LNCaP clone FGC (cell line): ENCODE results near the gene WDFY1.
"Not testable (repeated sequence)": the region's sequence is repeated elsewhere in the genome, so short reads cannot be mapped to it uniquely, and the experiment has no call there.

Experiments
- DNase-seq: peaks from one replicate; pipeline ENCODE4 v3.0.0-alpha.2; 2011; ENCODE audit warnings: low read depth
- H3K4me3 ChIP-seq: 2 replicates; pipeline ENCODE4 v1.5.1; 2011; ENCODE audit warnings: mild to moderate bottlenecking, low read depth, low read length, control low read depth
- TF ChIP-seq, protein P1 (sequence below): IDR thresholded peaks from 2 replicates; pipeline ENCODE4 v1.5.1; 2012; ENCODE audit warnings: mild to moderate bottlenecking; ENCODE audit not compliant: control insufficient read depth, insufficient read depth; ENCODE audit errors: extremely low read depth

The WDFY1 gene

DNA sequence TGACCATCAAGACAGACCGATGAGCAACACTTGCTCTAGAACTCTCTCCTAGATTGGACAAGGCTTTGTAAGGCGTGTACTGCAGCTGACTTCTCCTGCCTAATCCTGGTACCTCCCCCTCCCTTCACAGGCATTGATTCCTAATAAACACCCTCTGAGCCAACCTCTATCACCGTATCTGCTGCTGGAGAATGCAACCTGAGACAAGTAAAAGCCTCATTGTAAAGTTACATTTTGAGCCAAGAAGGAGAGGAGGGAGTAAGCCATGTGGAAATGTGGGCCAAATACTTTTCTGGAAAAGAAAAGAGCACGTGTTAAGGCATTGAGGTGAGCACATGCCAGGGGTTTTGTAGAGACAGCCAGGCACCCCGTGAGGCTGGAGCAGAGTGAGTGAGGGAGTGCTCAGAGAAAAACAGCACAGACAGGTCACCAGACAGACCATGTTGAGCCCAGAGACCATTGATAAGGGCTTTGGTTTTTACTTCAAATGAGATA is 2.6 kb upstream of the WDFY1 start:
- DNase-seq, result no peak
- TF ChIP-seq, protein P1, sequence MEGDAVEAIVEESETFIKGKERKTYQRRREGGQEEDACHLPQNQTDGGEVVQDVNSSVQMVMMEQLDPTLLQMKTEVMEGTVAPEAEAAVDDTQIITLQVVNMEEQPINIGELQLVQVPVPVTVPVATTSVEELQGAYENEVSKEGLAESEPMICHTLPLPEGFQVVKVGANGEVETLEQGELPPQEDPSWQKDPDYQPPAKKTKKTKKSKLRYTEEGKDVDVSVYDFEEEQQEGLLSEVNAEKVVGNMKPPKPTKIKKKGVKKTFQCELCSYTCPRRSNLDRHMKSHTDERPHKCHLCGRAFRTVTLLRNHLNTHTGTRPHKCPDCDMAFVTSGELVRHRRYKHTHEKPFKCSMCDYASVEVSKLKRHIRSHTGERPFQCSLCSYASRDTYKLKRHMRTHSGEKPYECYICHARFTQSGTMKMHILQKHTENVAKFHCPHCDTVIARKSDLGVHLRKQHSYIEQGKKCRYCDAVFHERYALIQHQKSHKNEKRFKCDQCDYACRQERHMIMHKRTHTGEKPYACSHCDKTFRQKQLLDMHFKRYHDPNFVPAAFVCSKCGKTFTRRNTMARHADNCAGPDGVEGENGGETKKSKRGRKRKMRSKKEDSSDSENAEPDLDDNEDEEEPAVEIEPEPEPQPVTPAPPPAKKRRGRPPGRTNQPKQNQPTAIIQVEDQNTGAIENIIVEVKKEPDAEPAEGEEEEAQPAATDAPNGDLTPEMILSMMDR, result no peak
- H3K4me3 ChIP-seq, result no peak overlapping the region

DNA sequence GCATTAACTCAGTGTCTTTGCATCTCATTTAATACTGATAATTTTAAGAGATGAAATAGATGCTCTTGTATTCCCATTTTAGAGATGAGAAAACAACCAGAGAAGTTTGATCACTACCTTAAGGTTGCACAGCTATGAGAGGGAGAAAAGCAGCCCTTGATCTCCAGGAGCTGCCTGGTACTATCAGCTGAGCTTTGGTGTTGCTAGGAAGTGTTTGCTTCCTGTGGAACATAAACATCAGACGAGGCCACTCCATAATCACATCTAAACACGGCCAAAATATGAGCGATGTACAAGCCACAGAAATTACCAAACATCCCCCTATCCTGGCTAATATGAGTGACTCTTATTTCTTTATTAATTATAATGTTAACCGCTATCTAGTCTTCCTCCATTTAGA is 620 bp upstream of the WDFY1 start:
- DNase-seq, result no peak
- TF ChIP-seq, protein P1, result no peak
- peak overlapping the region; percentile 76 for H3K4me3 ChIP-seq

DNA sequence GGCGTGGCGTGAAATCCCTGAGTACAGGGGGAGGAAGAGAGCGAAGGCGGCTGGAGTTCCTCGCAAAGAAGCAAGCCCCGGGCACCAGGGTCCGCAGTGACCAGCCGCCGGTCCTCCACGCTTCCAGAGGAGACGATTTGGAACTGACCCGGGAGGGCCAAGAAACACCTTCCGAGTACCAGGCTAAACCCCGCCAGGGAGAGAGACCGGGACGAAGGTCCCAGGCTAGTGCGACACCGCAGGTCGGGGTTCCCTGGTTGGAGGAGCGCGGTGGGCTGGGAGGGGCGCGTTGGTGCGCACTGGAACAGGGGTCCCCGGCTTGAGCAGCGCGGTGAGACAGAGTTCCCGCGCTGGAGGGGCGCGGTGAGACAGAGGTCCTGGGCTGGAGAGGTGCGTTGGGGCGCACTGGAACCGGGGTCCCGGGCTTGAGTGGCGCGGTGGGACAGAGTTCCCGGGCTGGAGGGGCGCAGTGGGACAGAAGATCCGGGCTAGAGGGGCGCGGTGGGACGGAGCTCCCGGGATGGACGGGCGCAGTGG is 901 bp downstream of the WDFY1 start:
- peak overlapping the region; percentile 76 for H3K4me3 ChIP-seq
- no peak for DNase-seq
- TF ChIP-seq, protein P1, result no peak

DNA sequence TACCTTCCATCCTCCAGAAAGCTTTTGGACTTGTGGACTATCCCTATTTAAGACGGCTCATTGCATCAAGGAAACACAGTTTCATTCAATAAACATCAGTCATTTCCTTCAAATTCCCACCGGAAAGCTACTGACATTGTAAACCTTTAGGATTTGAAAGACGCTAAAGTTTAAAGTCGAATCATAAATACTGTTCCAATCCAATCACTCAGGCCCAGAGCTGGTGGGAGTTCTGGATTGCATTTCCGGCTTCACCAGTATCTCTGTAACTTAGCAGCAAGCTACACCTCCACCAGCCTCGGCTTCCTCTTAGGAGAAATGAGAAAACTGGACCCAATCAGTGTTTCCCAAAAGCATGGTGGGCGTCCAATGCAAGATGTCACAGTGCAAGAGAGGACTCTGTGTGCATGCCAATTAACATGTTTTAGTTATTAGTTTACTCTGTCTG is 1.6 kb downstream of the WDFY1 start:
- H3K4me3 ChIP-seq, result peak overlapping the region; percentile 76
- no peak for DNase-seq
- TF ChIP-seq, protein P1, result no peak

DNA sequence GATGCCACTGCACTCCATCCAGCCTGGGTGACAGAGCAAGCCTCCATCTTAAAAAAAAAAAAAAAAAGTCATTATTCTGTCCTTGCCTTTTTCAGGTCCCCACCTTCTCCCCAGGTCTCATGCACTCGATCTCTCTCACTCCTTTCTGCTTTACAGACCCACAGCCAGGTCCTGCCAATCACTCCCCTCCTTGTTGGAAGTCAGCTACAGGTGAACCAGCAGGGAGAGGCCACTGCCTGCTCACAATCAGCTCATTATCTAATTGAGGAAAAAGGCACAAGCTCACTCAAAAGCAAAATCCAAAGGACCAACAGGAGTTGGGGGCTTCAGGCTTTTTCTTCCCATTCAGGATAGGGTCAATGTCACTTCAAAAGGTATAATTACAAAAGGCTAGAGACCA is 2.0 kb downstream of the WDFY1 start:
- TF ChIP-seq, protein P1, result no peak
- no peak overlapping the region for H3K4me3 ChIP-seq
- no peak for DNase-seq

DNA sequence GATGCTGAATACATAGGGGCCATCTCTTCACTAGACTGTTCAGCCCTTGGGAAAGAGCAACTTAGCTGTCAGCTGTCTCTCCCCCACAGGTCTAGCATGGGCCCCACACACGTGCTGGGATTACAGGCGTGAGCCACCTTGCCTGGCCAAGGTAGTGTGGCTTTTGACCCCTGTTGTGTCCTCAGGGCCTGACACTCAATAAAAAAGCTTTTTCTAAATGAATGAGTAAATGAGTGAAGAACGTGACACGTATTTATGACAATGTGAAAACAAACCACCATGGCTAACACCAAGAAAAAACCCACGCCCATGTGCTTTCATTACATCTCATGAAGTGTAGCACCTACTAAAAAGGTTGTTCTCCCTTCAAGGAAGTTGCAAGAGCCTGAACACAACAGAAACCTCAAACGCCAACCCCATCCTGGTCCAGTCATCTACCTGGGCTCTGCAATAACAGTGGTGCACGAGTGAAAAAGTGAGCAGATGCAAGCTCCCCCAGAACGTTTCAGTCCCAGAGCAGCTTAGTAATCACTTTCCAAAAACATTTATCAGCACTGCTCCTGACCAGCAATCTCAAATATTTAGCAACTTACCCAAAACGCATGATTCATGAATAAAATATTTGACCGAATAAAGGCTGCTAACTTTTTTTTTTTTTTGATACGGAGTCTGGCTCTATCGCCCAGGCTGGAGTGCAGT is 3.4 kb downstream of the WDFY1 start:
- TF ChIP-seq, protein P1, result no peak
- DNase-seq, result no peak
- H3K4me3 ChIP-seq, result no peak overlapping the region

DNA sequence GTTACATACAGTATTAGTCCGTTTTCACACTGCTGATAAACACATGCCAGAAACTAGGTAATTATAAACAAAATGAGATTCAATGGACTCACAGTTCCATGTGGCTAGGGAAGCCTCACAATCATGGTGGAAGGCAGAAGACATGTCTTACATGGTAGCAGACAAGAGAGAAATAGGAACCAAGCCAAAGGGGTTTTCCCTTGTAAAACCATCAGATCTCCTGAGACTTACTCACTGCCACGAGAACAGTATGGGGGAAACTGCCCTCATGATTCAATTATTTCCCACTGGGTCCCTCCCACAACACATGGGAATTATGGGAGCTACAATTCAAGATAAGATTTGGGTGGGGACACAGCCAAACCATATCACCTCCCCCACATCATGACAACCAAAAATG is 5.7 kb downstream of the WDFY1 start:
- not testable (repeated sequence) for DNase-seq, H3K4me3 ChIP-seq
